Measurements from ENCODE around the gene SUN3.

SUN3 gene

DNA sequence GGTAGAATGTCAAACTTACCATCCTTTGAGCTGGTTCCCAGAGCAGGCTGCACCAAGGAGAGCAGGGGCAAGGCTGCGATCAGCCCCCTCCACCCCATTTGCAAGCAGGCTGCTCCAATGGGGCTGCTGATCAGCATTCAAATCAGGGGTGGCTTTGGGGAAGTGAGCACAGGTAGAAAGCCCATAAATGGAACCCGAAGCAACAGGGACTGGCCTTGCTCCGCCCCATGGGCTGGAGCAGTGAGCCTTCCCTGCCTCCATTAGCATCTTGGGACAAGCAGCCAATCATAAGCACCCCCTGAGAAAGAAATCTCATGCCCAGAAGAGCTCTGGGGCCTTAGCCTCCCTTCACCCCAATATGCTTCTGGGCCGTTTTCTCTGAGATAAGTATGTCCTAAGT lies 76.7 kb downstream of the SUN3 start:
- Histone ChIP-seq H3F3A (ENCODE audit: insufficient read depth, low read length) (peaks cover 18% of the 10 kb centered on the region), H2AFZ (ENCODE audit: low read length) (no peak overlapping the region), H3K9me3 (replicated peaks; ENCODE audit: insufficient read depth, low read length) (no peaks in the 10 kb centered on the region), H3K27ac (ENCODE audit: low read length) (peak overlapping the region; percentile 60), H3K79me2 (ENCODE audit: low read length) (no peaks in the 10 kb centered on the region), H3K27me3 (replicated peaks; ENCODE audit: insufficient read depth, low read length) (no peaks in the 10 kb centered on the region), H3K4me3 (ENCODE audit: low read length) (no peak overlapping the region), H3K36me3 (replicated peaks; ENCODE audit: insufficient read depth, low read length) (peaks cover 5% of the 10 kb centered on the region; the same call in 1 of the 2 replicates), H3K4me2 (ENCODE audit: low read depth, low read length) (peak overlapping the region; percentile 33), H3K4me1 (ENCODE audit: low read length) (peaks cover 41% of the 10 kb centered on the region), H3K9ac (ENCODE audit: low read length) (no peak overlapping the region), H3K9me2 (replicated peaks; ENCODE audit: insufficient read depth, low read length) (no peaks in the 10 kb centered on the region), H4K20me1 (ENCODE audit: insufficient read depth, low read length) (no peaks in the 10 kb centered on the region)
- no peak for DNase-seq
- TF ChIP-seq EZH2phosphoT487 (IDR thresholded peaks at IDR 0.05; ENCODE audit: low read length) (no peak), EZH2 (optimal IDR thresholded peaks at IDR 0.05; ENCODE audit: low read depth, low read length) (no peak)
- TF ChIP-seq, protein P1, sequence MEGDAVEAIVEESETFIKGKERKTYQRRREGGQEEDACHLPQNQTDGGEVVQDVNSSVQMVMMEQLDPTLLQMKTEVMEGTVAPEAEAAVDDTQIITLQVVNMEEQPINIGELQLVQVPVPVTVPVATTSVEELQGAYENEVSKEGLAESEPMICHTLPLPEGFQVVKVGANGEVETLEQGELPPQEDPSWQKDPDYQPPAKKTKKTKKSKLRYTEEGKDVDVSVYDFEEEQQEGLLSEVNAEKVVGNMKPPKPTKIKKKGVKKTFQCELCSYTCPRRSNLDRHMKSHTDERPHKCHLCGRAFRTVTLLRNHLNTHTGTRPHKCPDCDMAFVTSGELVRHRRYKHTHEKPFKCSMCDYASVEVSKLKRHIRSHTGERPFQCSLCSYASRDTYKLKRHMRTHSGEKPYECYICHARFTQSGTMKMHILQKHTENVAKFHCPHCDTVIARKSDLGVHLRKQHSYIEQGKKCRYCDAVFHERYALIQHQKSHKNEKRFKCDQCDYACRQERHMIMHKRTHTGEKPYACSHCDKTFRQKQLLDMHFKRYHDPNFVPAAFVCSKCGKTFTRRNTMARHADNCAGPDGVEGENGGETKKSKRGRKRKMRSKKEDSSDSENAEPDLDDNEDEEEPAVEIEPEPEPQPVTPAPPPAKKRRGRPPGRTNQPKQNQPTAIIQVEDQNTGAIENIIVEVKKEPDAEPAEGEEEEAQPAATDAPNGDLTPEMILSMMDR (IDR thresholded peaks at IDR 0.05; ENCODE audit: low read length), result no peak

DNA sequence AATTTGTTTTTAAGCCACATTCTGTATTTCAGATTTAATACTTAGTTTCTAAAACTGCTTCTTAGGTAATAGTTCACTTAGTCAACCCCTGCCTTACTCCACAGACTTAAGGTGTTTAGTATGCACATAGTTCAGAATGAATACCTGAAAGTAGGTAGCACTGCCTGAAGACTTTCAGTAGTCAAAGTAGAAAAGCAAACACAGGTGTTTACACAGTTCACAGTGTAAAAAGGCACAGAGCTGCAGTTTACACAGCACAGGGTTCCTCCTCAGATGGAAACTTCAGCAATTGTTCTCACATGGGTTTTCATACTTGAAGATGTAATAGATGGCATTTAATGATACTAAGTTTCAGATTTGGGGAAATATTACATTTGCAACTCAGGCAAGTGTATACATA lies 77.5 kb downstream of the SUN3 start:
- peaks cover 5% of the 10 kb centered on the region; the same call in 1 of the 2 replicates for H3K36me3 ChIP-seq (replicated peaks; ENCODE audit: insufficient read depth, low read length)

DNA sequence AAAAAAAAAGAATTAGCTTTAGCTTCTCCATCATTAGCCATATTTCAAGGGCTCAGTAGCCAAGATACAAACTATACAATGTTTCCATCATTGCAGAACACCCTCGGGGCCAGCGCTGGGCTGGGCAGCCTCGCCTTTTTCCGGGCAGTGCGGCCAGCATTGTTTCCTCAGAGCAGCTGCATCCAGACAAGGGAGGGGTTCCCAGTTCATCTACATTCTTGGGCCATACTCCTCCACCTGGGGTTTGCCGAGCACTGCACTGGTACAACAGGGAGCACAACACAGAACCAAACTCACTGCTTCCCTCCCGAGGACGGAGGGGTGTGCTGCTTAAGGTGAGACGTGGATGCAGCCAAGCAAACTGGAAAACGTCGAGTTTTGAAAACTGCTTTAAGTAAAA lies 78.2 kb downstream of the SUN3 start:
- TF ChIP-seq, protein P1 (IDR thresholded peaks at IDR 0.05; ENCODE audit: low read length), result no peak
- TF ChIP-seq EZH2 (optimal IDR thresholded peaks at IDR 0.05; ENCODE audit: low read depth, low read length) (no peak), EZH2phosphoT487 (IDR thresholded peaks at IDR 0.05; ENCODE audit: low read length) (no peak)
- H3K79me2 ChIP-seq (ENCODE audit: low read length), result no peaks in the 10 kb centered on the region
- no peak overlapping the region for H3K4me3 ChIP-seq (ENCODE audit: low read length)
- no peaks in the 10 kb centered on the region for H4K20me1 ChIP-seq (ENCODE audit: insufficient read depth, low read length)
- no peak overlapping the region for H3K9ac ChIP-seq (ENCODE audit: low read length)
- peaks cover 5% of the 10 kb centered on the region; the same call in 1 of the 2 replicates for H3K36me3 ChIP-seq (replicated peaks; ENCODE audit: insufficient read depth, low read length)
- H2AFZ ChIP-seq (ENCODE audit: low read length), result no peak overlapping the region
- H3F3A ChIP-seq (ENCODE audit: insufficient read depth, low read length), result peaks cover 18% of the 10 kb centered on the region
- no peaks in the 10 kb centered on the region for H3K27me3 ChIP-seq (replicated peaks; ENCODE audit: insufficient read depth, low read length)
- H3K4me2 ChIP-seq (ENCODE audit: low read depth, low read length), result peak overlapping the region; percentile 33; the same call in 1 of the 2 replicates
- H3K27ac ChIP-seq (ENCODE audit: low read length), result peak overlapping the region; percentile 60; the same call in 1 of the 2 replicates
- no peak for DNase-seq
- peaks cover 41% of the 10 kb centered on the region for H3K4me1 ChIP-seq (ENCODE audit: low read length)
- H3K9me3 ChIP-seq (replicated peaks; ENCODE audit: insufficient read depth, low read length), result no peaks in the 10 kb centered on the region
- H3K9me2 ChIP-seq (replicated peaks; ENCODE audit: insufficient read depth, low read length), result no peaks in the 10 kb centered on the region

More for the DNA sequence above, 77.5 kb downstream of the SUN3 start:
- H3K9me3 ChIP-seq (replicated peaks; ENCODE audit: insufficient read depth, low read length), result no peaks in the 10 kb centered on the region
- no peaks in the 10 kb centered on the region for H3K9me2 ChIP-seq (replicated peaks; ENCODE audit: insufficient read depth, low read length)
- no peak overlapping the region for H3K4me3 ChIP-seq (ENCODE audit: low read length)
- H3K27me3 ChIP-seq (replicated peaks; ENCODE audit: insufficient read depth, low read length), result no peaks in the 10 kb centered on the region
- H3K4me1 ChIP-seq (ENCODE audit: low read length), result peaks cover 41% of the 10 kb centered on the region
- TF ChIP-seq EZH2phosphoT487 (IDR thresholded peaks at IDR 0.05; ENCODE audit: low read length), result no peak
- TF ChIP-seq EZH2 (optimal IDR thresholded peaks at IDR 0.05; ENCODE audit: low read depth, low read length), result no peak
- TF ChIP-seq, protein P1 (IDR thresholded peaks at IDR 0.05; ENCODE audit: low read length), result no peak
- peaks cover 18% of the 10 kb centered on the region for H3F3A ChIP-seq (ENCODE audit: insufficient read depth, low read length)
- H4K20me1 ChIP-seq (ENCODE audit: insufficient read depth, low read length), result no peaks in the 10 kb centered on the region
- peak overlapping the region; percentile 33 for H3K4me2 ChIP-seq (ENCODE audit: low read depth, low read length)
- peak overlapping the region; percentile 60 for H3K27ac ChIP-seq (ENCODE audit: low read length)
- H2AFZ ChIP-seq (ENCODE audit: low read length), result no peak overlapping the region
- no peaks in the 10 kb centered on the region for H3K79me2 ChIP-seq (ENCODE audit: low read length)
- peak; percentile 79 for DNase-seq
- no peak overlapping the region for H3K9ac ChIP-seq (ENCODE audit: low read length)

All from MM.1S (cell line).